Measurements from ENCODE around the gene ACSL3. TPM values are rescaled to one million over a fixed set of nuclear protein-coding genes. Genes with fewer than 3 reads are reported as not detected.

ACSL3 gene
- total and polyA plus RNA-seq, 2 donors (not counting 3 experiments of a cell fraction or from before 2014, with no cell fraction given): 58.7 to 139 TPM

GRCh38 chr2:222902660-222903059 is 41.8 kb downstream of the ACSL3 start:
- H3K27me3 ChIP-seq (ENCODE audit: control insufficient read depth in 2 of 2, insufficient read depth in 2 of 2, low read length in 2 of 2): no peaks in the 10 kb centered on the region
- no peak overlapping the region for H3K9ac ChIP-seq (replicated peaks; ENCODE audit: extremely low read depth, insufficient read depth, low read length)
- no peak overlapping the region for H3K4me2 ChIP-seq (ENCODE audit: insufficient read depth, low read length)
- TSS peak; percentile 5 for BruUV-seq (replicated peaks)
- peaks cover 78% of the 10 kb centered on the region for H3K79me2 ChIP-seq (ENCODE audit: control insufficient read depth, insufficient read depth, low read length)
- H3K4me3 ChIP-seq (replicated peaks in 1 of 3; ENCODE audit: insufficient read depth in 1 of 3, low read depth in 1 of 3, low read length in 3 of 3): no peak overlapping the region
- dilution Hi-C loops (cut with MboI; ENCODE audit: extremely low pct_ligation_motif_present, low sequenced_read_pairs): no loop called here
- FAIRE-seq (no peak), DNase-seq (ENCODE audit: low read depth, low spot score) (no peak)
- no peaks in the 10 kb centered on the region for H3K36me3 ChIP-seq (ENCODE audit: control insufficient read depth in 2 of 2, extremely low read depth in 1 of 2, insufficient read depth in 2 of 2, low read length in 2 of 2)
- H3K27ac ChIP-seq (ENCODE audit: insufficient read depth, low read depth, low read length): no peak overlapping the region
- H4K20me1 ChIP-seq (replicated peaks; ENCODE audit: control insufficient read depth, extremely low read depth, insufficient read depth, low read length): peaks cover 5% of the 10 kb centered on the region
- ChIA-PET POLR2A (interaction anchor here (0.7 kb wide), 1 partner anchor 193 kb away, joined by 3 read pairs; no protein-coding TSS in a partner anchor), CTCF (interaction anchor here (0.9 to 4.5 kb wide), 39 partner anchors 8 to 271 kb away, joined by 3 to 195 read pairs (median 6); partner anchors contain the start of gene ACSL3)
- H3K4me1 ChIP-seq (ENCODE audit: control insufficient read depth, extremely low read depth, insufficient read depth, low read length): peaks cover 6% of the 10 kb centered on the region
- intact Hi-C loops (cut with micrococcal nuclease): loop anchor here (1.0 to 2.0 kb wide), 7 partner anchors 42 to 212 kb away; no protein-coding TSS in a partner anchor
- TF ChIP-seq, protein P1, sequence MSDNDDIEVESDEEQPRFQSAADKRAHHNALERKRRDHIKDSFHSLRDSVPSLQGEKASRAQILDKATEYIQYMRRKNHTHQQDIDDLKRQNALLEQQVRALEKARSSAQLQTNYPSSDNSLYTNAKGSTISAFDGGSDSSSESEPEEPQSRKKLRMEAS (IDR thresholded peaks at IDR 0.05; ENCODE audit: insufficient read depth, insufficient read length): no peak
- TF ChIP-seq CTCF (IDR thresholded peaks at IDR 0.05; ENCODE audit: extremely low read depth in 1 of 2, insufficient read depth in 1 of 2, low read depth in 1 of 2, low read length in 2 of 2) (no peak), POLR2AphosphoS5 (IDR thresholded peaks at IDR 0.05; ENCODE audit: insufficient read depth, low read depth, low read length) (no peak), MYC (IDR thresholded peaks at IDR 0.05; ENCODE audit: low read depth, low read length) (no peak), FOS (IDR thresholded peaks at IDR 0.05; ENCODE audit: borderline replicate concordance, insufficient read depth, low read length) (no peak), POLR2A (IDR thresholded peaks at IDR 0.05; ENCODE audit: low read depth, low read length) (no peak), JUN (IDR thresholded peaks at IDR 0.05; ENCODE audit: borderline replicate concordance, insufficient read depth, insufficient read length, low read depth) (no peak), EZH2 (IDR thresholded peaks at IDR 0.05; ENCODE audit: borderline replicate concordance, low read depth, low read length, severe bottlenecking) (no peak)
- H3K9me1 ChIP-seq (replicated peaks; ENCODE audit: control insufficient read depth, extremely low read depth, insufficient read depth, low read length): peaks cover 3% of the 10 kb centered on the region
- no peak overlapping the region for H2AFZ ChIP-seq (ENCODE audit: low read depth, low read length)
- no peaks in the 10 kb centered on the region for H3K9me3 ChIP-seq (replicated peaks; ENCODE audit: control insufficient read depth, insufficient read depth, low read length)

Data from endothelial cell of umbilical vein (primary cell).